IMR-90 (cell line): ENCODE results near the gene BCL2L2. TPM values are rescaled to one million over a fixed set of nuclear protein-coding genes. Genes with fewer than 3 reads are reported as not detected.

Source experiments
- ATAC-seq: fragments of 200-7000 bp; cut with Tn5 transposase; 2 replicates; pipeline ENCODE4 v1.9.1; 2020; ENCODE audit warnings: low read depth, mild to moderate bottlenecking, moderate library complexity
- BruUV-seq: library from RNA; stranded (reverse); fragments of 400-500 nt; replicated peaks from 2 replicates; lab custom pipeline; 2021; lab: Mats Ljungman, UMichigan
- CTCF ChIA-PET: fragments of 300-600 bp; formaldehyde crosslinking; extraction: SDS; loops from one replicate; lab custom pipeline; 2021; ENCODE audit warnings: antibody characterized with exemption; lab: Yijun Ruan, JAX
- POLR2A ChIA-PET: fragments of 300-600 bp; sonication (Branson Sonifier 250); formaldehyde crosslinking; loops from one replicate; lab custom pipeline; 2022; ENCODE audit warnings: antibody characterized with exemption; ENCODE audit not compliant: unreplicated experiment; lab: Charles Lee
- DNase-seq: peaks from one replicate; pipeline ENCODE4 v3.0.0; 2013
- H2AFZ ChIP-seq: replicated peaks from 2 replicates; pipeline ENCODE3; 2013; ENCODE audit warnings: low read length, mild to moderate bottlenecking; ENCODE audit not compliant: poor library complexity
- H2AK5ac ChIP-seq: 2 replicates; pipeline ENCODE4 v1.6.1; 2013; ENCODE audit warnings: low read depth, low read length, inconsistent platforms
- H2AK9ac ChIP-seq: replicated peaks from 2 replicates; pipeline ENCODE3; 2013; ENCODE audit warnings: mild to moderate bottlenecking, low read depth, low read length, moderate library complexity; ENCODE audit not compliant: poor library complexity
- H2BK120ac ChIP-seq: 2 replicates; pipeline ENCODE4 v1.6.1; 2013; ENCODE audit warnings: low read depth, low read length, inconsistent platforms
- H2BK15ac ChIP-seq: 3 replicates; pipeline ENCODE4 v1.6.1; 2013; ENCODE audit warnings: low read depth, low read length, inconsistent platforms
- H2BK20ac ChIP-seq: 2 replicates; pipeline ENCODE4 v1.6.1; 2013; ENCODE audit warnings: low read depth, mild to moderate bottlenecking, inconsistent platforms, low read length, moderate library complexity
- H2BK5ac ChIP-seq: 2 replicates; pipeline ENCODE4 v1.6.1; 2013; ENCODE audit warnings: mild to moderate bottlenecking, low read depth, low read length, inconsistent platforms; ENCODE audit not compliant: poor library complexity, severe bottlenecking
- H3K14ac ChIP-seq: replicated peaks from 2 replicates; pipeline ENCODE4 v1.6.1; 2013; ENCODE audit warnings: low read depth, low read length, inconsistent platforms
- H3K18ac ChIP-seq: 2 replicates; pipeline ENCODE4 v1.6.1; 2013; ENCODE audit warnings: low read depth, low read length, control low read depth
- H3K23ac ChIP-seq: 2 replicates; pipeline ENCODE4 v1.6.1; 2013; ENCODE audit warnings: low read depth, low read length, inconsistent platforms
- H3K27ac ChIP-seq: 2 replicates; pipeline ENCODE4 v1.5.1; 2013; ENCODE audit warnings: mild to moderate bottlenecking, control low read depth, low read length; ENCODE audit not compliant: insufficient read depth
- H3K27me3 ChIP-seq: 2 replicates; pipeline ENCODE4 v1.6.1; 2013; ENCODE audit warnings: low read length; ENCODE audit not compliant: control insufficient read depth, insufficient read depth
- H3K36me3 ChIP-seq: 2 replicates; pipeline ENCODE4 v1.6.1; 2013; ENCODE audit warnings: low read length, mixed read lengths; ENCODE audit not compliant: control insufficient read depth, insufficient read depth
- H3K4ac ChIP-seq: 2 replicates; pipeline ENCODE4 v1.6.1; 2013; ENCODE audit warnings: low read depth, low read length, inconsistent platforms
- H3K4me1 ChIP-seq: 2 replicates; pipeline ENCODE4 v1.6.1; 2013; ENCODE audit warnings: low read length, mixed read lengths; ENCODE audit not compliant: control insufficient read depth, insufficient read depth
- H3K4me2 ChIP-seq: 2 replicates; pipeline ENCODE4 v1.6.1; 2013; ENCODE audit warnings: low read depth, mild to moderate bottlenecking, control low read depth, low read length, moderate library complexity
- H3K4me3 ChIP-seq: 2 replicates; pipeline ENCODE4 v1.5.1; 2013; ENCODE audit warnings: low read depth, mild to moderate bottlenecking, control low read depth, low read length, moderate library complexity; ENCODE audit not compliant: insufficient read depth
- H3K56ac ChIP-seq: 2 replicates; pipeline ENCODE4 v1.6.1; 2013; ENCODE audit warnings: low read length, inconsistent platforms; ENCODE audit not compliant: insufficient read depth; ENCODE audit errors: extremely low read depth
- H3K79me1 ChIP-seq, 2 experiments: 2 replicates each; pipeline ENCODE4 v1.6.1; 2013; ENCODE audit warnings: low read length in 2 of 2, inconsistent platforms in 1 of 2, low read depth in 1 of 2
- H3K9ac ChIP-seq: 2 replicates; pipeline ENCODE4 v1.6.1; 2013; ENCODE audit warnings: low read depth, low read length, control low read depth
- H3K9me1 ChIP-seq: 2 replicates; pipeline ENCODE4 v1.6.1; 2013; ENCODE audit warnings: low read length, inconsistent platforms; ENCODE audit not compliant: insufficient read depth
- H3K9me3 ChIP-seq: 2 replicates; pipeline ENCODE4 v1.6.1; 2013; ENCODE audit warnings: low read length; ENCODE audit not compliant: control insufficient read depth, insufficient read depth
- H4K20me1 ChIP-seq: 2 replicates; pipeline ENCODE4 v1.6.1; 2013; ENCODE audit warnings: low read length, inconsistent platforms; ENCODE audit not compliant: insufficient read depth
- H4K5ac ChIP-seq: 2 replicates; pipeline ENCODE4 v1.6.1; 2013; ENCODE audit warnings: mild to moderate bottlenecking, low read depth, low read length, control low read depth
- H4K8ac ChIP-seq, 2 experiments: 2 replicates each; pipeline ENCODE4 v1.6.1; 2013; ENCODE audit warnings: low read depth in 2 of 2, low read length in 2 of 2, control low read depth in 1 of 2, inconsistent platforms in 1 of 2
- H4K91ac ChIP-seq: 2 replicates; pipeline ENCODE4 v1.6.1; 2013; ENCODE audit warnings: low read depth, low read length, inconsistent platforms; ENCODE audit not compliant: insufficient read depth
- BHLHE40 ChIP-seq: fragments of 150-350 bp; IDR thresholded peaks from 2 replicates; pipeline ENCODE4 v1.6.1; 2016; ENCODE audit warnings: mild to moderate bottlenecking, low read depth, low read length
- CHD1 ChIP-seq: IDR thresholded peaks from 2 replicates; pipeline ENCODE4 v1.6.1; 2012; ENCODE audit warnings: low read depth, low read length, improper control_type of control experiment
- MAFK ChIP-seq: IDR thresholded peaks from 2 replicates; pipeline ENCODE4 v1.6.1; 2012; ENCODE audit warnings: low read depth, low read length, improper control_type of control experiment
- MAZ ChIP-seq: IDR thresholded peaks from 2 replicates; pipeline ENCODE4 v1.6.1; 2012; ENCODE audit warnings: low read depth, mild to moderate bottlenecking, low read length, improper control_type of control experiment, moderate library complexity, borderline replicate concordance
- NFE2L2 ChIP-seq: fragments of 150-350 bp; IDR thresholded peaks from 2 replicates; pipeline ENCODE4 v1.6.1; 2016; ENCODE audit warnings: low read depth, mild to moderate bottlenecking, low read length
- RAD21 ChIP-seq: IDR thresholded peaks from 2 replicates; pipeline ENCODE4 v1.6.1; 2012; ENCODE audit warnings: low read length, improper control_type of control experiment
- RCOR1 ChIP-seq: IDR thresholded peaks from 2 replicates; pipeline ENCODE4 v1.6.1; 2012; ENCODE audit warnings: mild to moderate bottlenecking, low read length, improper control_type of control experiment; ENCODE audit not compliant: insufficient replicate concordance
- RFX5 ChIP-seq: IDR thresholded peaks from 2 replicates; pipeline ENCODE4 v1.8.0; 2012; ENCODE audit warnings: low read depth, mild to moderate bottlenecking, low read length, moderate library complexity
- SMC3 ChIP-seq: fragments of 150-350 bp; IDR thresholded peaks from 2 replicates; pipeline ENCODE4 v1.6.1; 2016; ENCODE audit warnings: low read depth, mild to moderate bottlenecking, antibody characterized with exemption, low read length, moderate library complexity
- WGBS, 2 experiments: methylation state at CpG; one replicate each; pipeline versions ENCODE4 v1.1.5 to v1.1.7; 2013; ENCODE audit warnings: missing lambda C conversion rate in 2 of 2; ENCODE audit not compliant: insufficient read length in 1 of 2; ENCODE audit errors: extremely low coverage in 2 of 2; 5-methylcytosine and 5-hydroxymethylcytosine counted together
- dilution Hi-C: fragments of 300-500 bp; cut with HindIII; formaldehyde crosslinking; loops from one replicate; pipeline ENCODE4 v1.14.3; 2018; ENCODE audit warnings: low sequenced_read_pairs; ENCODE audit not compliant: unreplicated experiment
- in situ Hi-C: fragments of 300-500 bp; cut with MboI; formaldehyde crosslinking; loops from 3 replicates; pipeline ENCODE4 v1.14.3; 2019; ENCODE audit warnings: low sequenced_read_pairs, inconsistent platforms, mixed read lengths
- intact Hi-C: fragments of 100-400 bp; cut with micrococcal nuclease; formaldehyde crosslinking; loops from 2 replicates; pipeline ENCODE4 v1.10.0; 2022
- polyA plus RNA-seq, 3 experiments: library from polyadenylated mRNA; depleted of rRNA; stranded (reverse); fragments of >200 nt; gene quantifications; 2 replicates each; pipeline ENCODE4 v1.2.3, GENCODE V29; 2012; ENCODE audit warnings: low replicate concordance in 1 of 3
- total RNA-seq: library from RNA; depleted of rRNA; stranded (reverse); fragments of >200 nt; gene quantifications from 2 replicates; pipeline ENCODE4 v1.2.3, GENCODE V29; 2012
- TF ChIP-seq, protein P1 (sequence below): fragments of 150-350 bp; IDR thresholded peaks from 2 replicates; pipeline ENCODE4 v1.6.1; 2016; ENCODE audit warnings: low read depth, mild to moderate bottlenecking, low read length, moderate library complexity, borderline replicate concordance

Gene BCL2L2
- total and polyA plus RNA-seq, 2 of the 4 experiments (the other 2 are of a cell fraction) = 14.5 to 40.9 TPM

DNA sequence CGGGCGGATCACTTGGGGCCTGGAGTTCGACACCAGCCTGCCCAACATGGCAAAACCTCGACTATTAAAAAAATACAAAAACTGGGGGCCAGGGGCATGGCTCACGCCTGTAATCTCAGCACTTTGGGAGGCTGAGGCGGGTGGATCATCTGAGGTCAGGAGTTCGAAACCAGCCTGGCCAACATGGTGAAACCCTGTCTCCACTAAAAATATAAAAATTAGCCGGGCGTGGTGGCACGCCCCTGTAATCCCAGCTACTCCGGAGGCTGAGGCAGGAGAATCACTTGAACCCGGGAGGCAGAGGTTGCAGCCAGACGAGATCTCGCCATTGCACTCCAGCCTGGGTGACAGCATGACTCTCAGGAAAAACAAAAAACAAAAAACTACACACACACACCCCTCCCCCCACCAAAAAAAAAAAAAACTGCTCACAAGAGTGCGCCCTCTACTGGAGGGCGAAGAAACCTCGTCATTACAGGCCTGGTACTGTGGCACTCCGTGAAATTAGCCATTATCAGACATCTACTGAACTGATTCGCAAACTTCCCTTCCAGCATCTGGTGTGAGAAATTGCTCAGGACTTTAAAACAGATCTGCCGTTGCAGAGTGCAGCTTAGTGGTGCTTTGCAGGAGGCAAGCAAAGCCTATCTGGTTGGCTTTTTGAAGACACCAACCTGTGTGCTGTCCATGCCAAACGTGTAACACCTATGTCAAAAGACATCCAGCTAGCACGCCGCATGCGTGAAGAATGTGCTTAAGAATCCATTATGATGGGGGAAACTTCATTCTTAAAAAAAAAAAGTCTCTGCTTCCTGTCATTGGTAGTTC lies 11.7 kb upstream of the BCL2L2 start (continued):
- TF ChIP-seq RCOR1 (no peak), RFX5 (no peak)

DNA sequence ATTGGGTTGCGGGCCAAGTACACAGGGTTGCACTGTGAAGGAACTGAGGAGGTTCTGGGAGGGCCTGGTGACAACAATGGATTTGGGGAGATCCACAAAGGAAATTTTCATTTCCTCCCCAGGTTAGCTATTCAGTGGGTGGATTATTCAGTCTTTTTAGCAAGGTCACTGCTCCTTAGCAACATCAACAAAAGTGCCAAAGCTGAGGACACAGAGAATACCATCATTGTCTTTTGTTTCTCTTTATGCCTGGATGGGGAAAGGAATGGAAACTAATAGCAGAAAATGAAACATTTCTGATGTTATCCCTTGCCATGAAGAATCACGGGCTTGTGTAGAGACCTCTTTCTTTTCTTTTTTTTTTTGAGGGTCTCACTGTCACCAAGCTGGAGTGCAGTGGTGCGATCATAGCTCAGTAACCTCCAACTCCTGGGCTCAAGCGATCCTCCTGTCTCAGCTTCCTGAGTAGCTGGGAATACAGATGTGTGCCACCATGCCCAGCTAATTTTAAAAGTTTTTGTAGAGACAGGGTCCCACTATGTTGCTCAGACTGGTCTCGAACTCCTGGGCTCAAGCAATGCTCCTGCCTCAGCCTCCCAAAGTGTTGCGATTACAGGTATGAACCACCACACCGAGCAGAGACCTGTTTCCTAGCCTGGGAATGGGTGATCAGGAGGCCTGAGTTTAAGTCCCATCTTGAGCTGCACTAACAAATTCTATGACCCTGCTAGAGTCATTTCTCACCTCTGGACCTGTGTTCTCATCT lies 10.4 kb upstream of the BCL2L2 start:
- no peak overlapping the region for H4K8ac ChIP-seq
- H3K9me1 ChIP-seq = no peaks in the 10 kb centered on the region
- no peak overlapping the region for H2BK20ac ChIP-seq
- no peaks in the 10 kb centered on the region for H3K9me3 ChIP-seq
- H4K91ac ChIP-seq = no peak overlapping the region
- no peak for TF ChIP-seq MAFK
- TF ChIP-seq RCOR1 = no peak
- TF ChIP-seq NFE2L2 = no peak
- no peak for TF ChIP-seq RFX5
- TF ChIP-seq BHLHE40 = no peak
- no peak for TF ChIP-seq RAD21
- TF ChIP-seq SMC3 = no peak
- TF ChIP-seq, protein P1, sequence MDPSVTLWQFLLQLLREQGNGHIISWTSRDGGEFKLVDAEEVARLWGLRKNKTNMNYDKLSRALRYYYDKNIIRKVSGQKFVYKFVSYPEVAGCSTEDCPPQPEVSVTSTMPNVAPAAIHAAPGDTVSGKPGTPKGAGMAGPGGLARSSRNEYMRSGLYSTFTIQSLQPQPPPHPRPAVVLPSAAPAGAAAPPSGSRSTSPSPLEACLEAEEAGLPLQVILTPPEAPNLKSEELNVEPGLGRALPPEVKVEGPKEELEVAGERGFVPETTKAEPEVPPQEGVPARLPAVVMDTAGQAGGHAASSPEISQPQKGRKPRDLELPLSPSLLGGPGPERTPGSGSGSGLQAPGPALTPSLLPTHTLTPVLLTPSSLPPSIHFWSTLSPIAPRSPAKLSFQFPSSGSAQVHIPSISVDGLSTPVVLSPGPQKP = no peak
- TF ChIP-seq MAZ = no peak
- no peak for TF ChIP-seq CHD1
- ATAC-seq (no peak), DNase-seq (no peak)
- no peak overlapping the region for H3K4ac ChIP-seq
- H3K79me1 ChIP-seq = peaks cover 7 to 12% of the 10 kb centered on the region in 2 experiments; a peak in 3 of 4 replicates
- dilution Hi-C loops (no loop called here), intact Hi-C loops (loop anchor here (5.0 kb wide), 1 partner anchor 109 kb away; no protein-coding TSS in a partner anchor), in situ Hi-C loops (no loop called here)
- H3K18ac ChIP-seq = no peak overlapping the region
- H3K9ac ChIP-seq = no peak overlapping the region
- H3K56ac ChIP-seq = no peak overlapping the region
- no peaks in the 10 kb centered on the region for H3K36me3 ChIP-seq
- no peak overlapping the region for H3K23ac ChIP-seq
- H3K27ac ChIP-seq = no peak overlapping the region
- H4K20me1 ChIP-seq = peaks cover under 1% of the 10 kb centered on the region; the same call in 1 of the 2 replicates
- peaks cover 2% of the 10 kb centered on the region for H3K4me1 ChIP-seq
- peaks cover 3% of the 10 kb centered on the region; the same call in 1 of the 2 replicates for H3K27me3 ChIP-seq
- no peak overlapping the region for H2AK5ac ChIP-seq
- H2BK120ac ChIP-seq = no peak overlapping the region
- no peak overlapping the region for H3K4me3 ChIP-seq
- no TSS peak for BruUV-seq
- H2AK9ac ChIP-seq = no peak overlapping the region
- H2BK5ac ChIP-seq = no peak overlapping the region
- ChIA-PET POLR2A (no interaction called here), CTCF (interaction anchor here (0.6 kb wide), 1 partner anchor 1038 kb away, joined by 3 read pairs; no protein-coding TSS in a partner anchor)
- no peak overlapping the region for H3K14ac ChIP-seq
- 92% methylated on average over 4 of the region's 7 CpGs; no CpG with 5 or more reads in 1 of the 2 experiments for WGBS, 2 experiments
- no peak overlapping the region for H4K5ac ChIP-seq
- no peak overlapping the region for H3K4me2 ChIP-seq
- H2BK15ac ChIP-seq = no peak overlapping the region
- no peak overlapping the region for H2AFZ ChIP-seq
